HCT116 (cell line): Measurements from ENCODE around the gene APOA5. TPM values are rescaled to one million over a fixed set of nuclear protein-coding genes. Genes with fewer than 3 reads are reported as not detected.

Experiments
- ATAC-seq: fragments of 200-7000 bp; cut with Tn5 transposase; 2 replicates; pipeline ENCODE4 v1.9.1; 2020; ENCODE audit warnings: mild to moderate bottlenecking, moderate library complexity
- BruUV-seq: library from RNA; stranded (reverse); fragments of 400-500 nt; replicated peaks from 2 replicates; lab custom pipeline; 2021; lab: Mats Ljungman, UMichigan
- CTCF ChIA-PET: fragments of 300-600 bp; sonication (Branson Sonifier 250); formaldehyde crosslinking; loops from one replicate; lab custom pipeline; 2021; ENCODE audit warnings: antibody characterized with exemption; lab: Charles Lee
- POLR2A ChIA-PET: fragments of 300-600, 350-600 bp; sonication (Branson Sonifier 250); formaldehyde crosslinking; loops from one replicate; lab custom pipeline; 2021; ENCODE audit warnings: antibody characterized with exemption; lab: Charles Lee
- RAD21 ChIA-PET, 2 experiments: fragments of 300-600 bp; sonication (Branson Sonifier 250); formaldehyde crosslinking; loops; one replicate each; lab custom pipeline; 2023; ENCODE audit warnings: low total read pairs in 2 of 2; ENCODE audit not compliant: uncharacterized antibody in 2 of 2, unreplicated experiment in 2 of 2, low non-redundant PET in 1 of 2; lab: Charles Lee
- DNase-seq: peaks from one replicate; pipeline ENCODE4 v3.0.0-alpha.2; 2010; ENCODE audit warnings: low read depth, low spot score
- H2AFZ ChIP-seq: fragments of 200-600 bp; shearing (Covaris generic), sonication (generic); 2 replicates; pipeline ENCODE4 v1.6.1; 2017; ENCODE audit warnings: low read depth, mixed run types, mixed read lengths, antibody characterized with exemption, low read length; ENCODE audit not compliant: poor library complexity, severe bottlenecking
- H3K27ac ChIP-seq: 2 replicates; pipeline ENCODE4 v1.5.1; 2012; ENCODE audit warnings: low read depth, low read length
- H3K27me3 ChIP-seq: fragments of 200-600 bp; sonication (generic); 2 replicates; pipeline ENCODE4 v1.6.1; 2016; ENCODE audit warnings: mixed run types, low read length, mixed read lengths; ENCODE audit not compliant: insufficient read depth
- H3K36me3 ChIP-seq, 2 experiments: fragments of 200-500 bp in 1 of 2; fragments of 200-600 bp in 1 of 2; sonication (Bioruptor generic) in 1 of 2; sonication (generic) in 1 of 2; 2 replicates each; pipeline versions ENCODE4 v1.5.1 to v1.6.1; 2014 to 2016; ENCODE audit warnings: low read length in 2 of 2, inconsistent platforms in 1 of 2, mixed read lengths in 1 of 2, mixed run types in 1 of 2; ENCODE audit not compliant: insufficient read depth in 2 of 2, control insufficient read depth in 1 of 2
- H3K4me1 ChIP-seq, 2 experiments: fragments of 200-600 bp in 1 of 2; sonication (generic) in 1 of 2; 2 replicates each; pipeline versions ENCODE4 v1.5.1 to v1.6.1; 2012 to 2017; ENCODE audit warnings: low read length in 2 of 2, inconsistent platforms in 1 of 2, mild to moderate bottlenecking in 1 of 2, mixed read lengths in 1 of 2, mixed run types in 1 of 2, moderate library complexity in 1 of 2; ENCODE audit not compliant: insufficient read depth in 2 of 2, control insufficient read depth in 1 of 2
- H3K4me2 ChIP-seq: fragments of 200-600 bp; sonication (generic); 2 replicates; pipeline ENCODE4 v1.6.1; 2017; ENCODE audit warnings: mixed run types, low read length, mixed read lengths
- H3K4me3 ChIP-seq, 2 experiments: fragments of 200-600 bp in 1 of 2; sonication (generic) in 1 of 2; replicated peaks in 1 of 2; 2 replicates each; pipeline ENCODE4 v1.5.1; 2011 to 2016; ENCODE audit warnings: low read length in 2 of 2, control low read depth in 1 of 2, low read depth in 1 of 2, mild to moderate bottlenecking in 1 of 2, mixed read lengths in 1 of 2, mixed run types in 1 of 2
- H3K79me2 ChIP-seq: fragments of 200-600 bp; sonication (generic); 2 replicates; pipeline ENCODE4 v1.6.1; 2017; ENCODE audit warnings: mild to moderate bottlenecking, mixed run types, low read length, moderate library complexity, mixed read lengths; ENCODE audit not compliant: insufficient read depth
- H3K9ac ChIP-seq: fragments of 200-600 bp; sonication (generic); 2 replicates; pipeline ENCODE4 v1.6.1; 2016; ENCODE audit warnings: low read length, mixed read lengths
- H3K9me2 ChIP-seq: fragments of 200-600 bp; sonication (generic), shearing (Covaris generic); 2 replicates; pipeline ENCODE4 v1.6.1; 2017; ENCODE audit warnings: mixed run types, mild to moderate bottlenecking, moderate library complexity; ENCODE audit not compliant: insufficient read depth
- H3K9me3 ChIP-seq, 2 experiments: fragments of 200-500 bp in 1 of 2; fragments of 200-600 bp in 1 of 2; sonication (Bioruptor generic) in 1 of 2; sonication (generic) in 1 of 2; 2 replicates each; pipeline ENCODE4 v1.6.1; 2014 to 2017; ENCODE audit warnings: low read length in 2 of 2, mixed read lengths in 2 of 2, inconsistent platforms in 1 of 2, low read depth in 1 of 2, mild to moderate bottlenecking in 1 of 2, mixed run types in 1 of 2, moderate library complexity in 1 of 2; ENCODE audit not compliant: control insufficient read depth in 1 of 2, insufficient read depth in 1 of 2
- H4K20me1 ChIP-seq: fragments of 200-600 bp; sonication (generic), shearing (Covaris generic); 2 replicates; pipeline ENCODE4 v1.6.1; 2017; ENCODE audit warnings: mixed run types, mild to moderate bottlenecking, moderate library complexity; ENCODE audit not compliant: insufficient read depth
- CEBPB ChIP-seq: IDR thresholded peaks from 2 replicates; pipeline ENCODE4 v1.6.1; 2012; ENCODE audit warnings: low read depth
- CTCF ChIP-seq, 3 experiments: fragments of 200-600 bp in 1 of 3; sonication (generic) in 1 of 3; IDR thresholded peaks in 2 of 3; conservative IDR thresholded peaks in 1 of 3; 2 replicates each; pipeline ENCODE4 v1.5.1; 2012 to 2017; ENCODE audit warnings: low read depth in 2 of 3, low read length in 2 of 3, antibody characterized with exemption in 1 of 3, borderline replicate concordance in 1 of 3, control low read depth in 1 of 3, mild to moderate bottlenecking in 1 of 3, mixed read lengths in 1 of 3, mixed run types in 1 of 3, moderate library complexity in 1 of 3; ENCODE audit not compliant: insufficient read depth in 1 of 3
- EGR1 ChIP-seq: IDR thresholded peaks from 2 replicates; pipeline ENCODE4 v1.6.1; 2012; ENCODE audit warnings: low read depth
- EZH2 ChIP-seq: fragments of 200-600 bp; sonication (generic); IDR thresholded peaks from 2 replicates; pipeline ENCODE4 v1.6.1; 2017; ENCODE audit warnings: antibody characterized with exemption, mixed run types
- EZH2phosphoT487 ChIP-seq: fragments of 200-600 bp; IDR thresholded peaks from 2 replicates; pipeline ENCODE4 v1.6.1; 2018; ENCODE audit warnings: antibody characterized with exemption, borderline replicate concordance
- JUND ChIP-seq: IDR thresholded peaks from 2 replicates; pipeline ENCODE4 v1.6.1; 2012
- POLR2A ChIP-seq: IDR thresholded peaks from 2 replicates; pipeline ENCODE4 v1.7.0; 2011; ENCODE audit warnings: borderline replicate concordance; ENCODE audit not compliant: insufficient read depth, insufficient read length; ENCODE audit errors: extremely low read depth
- POLR2AphosphoS5 ChIP-seq: IDR thresholded peaks from 2 replicates; pipeline ENCODE4 v1.6.1; 2011; ENCODE audit warnings: mild to moderate bottlenecking, low read depth, low read length, moderate library complexity
- SIN3A ChIP-seq: IDR thresholded peaks from 2 replicates; pipeline ENCODE4 v1.6.1; 2012; ENCODE audit warnings: low read depth
- SP1 ChIP-seq: IDR thresholded peaks from 2 replicates; pipeline ENCODE4 v1.6.1; 2012; ENCODE audit warnings: low read depth
- SRF ChIP-seq: IDR thresholded peaks from 2 replicates; pipeline ENCODE4 v1.6.1; 2012; ENCODE audit warnings: low read depth
- YY1 ChIP-seq: IDR thresholded peaks from 2 replicates; pipeline ENCODE4 v1.6.1; 2011; ENCODE audit warnings: low read length, low read depth, moderate library complexity, mild to moderate bottlenecking; ENCODE audit not compliant: insufficient replicate concordance; ENCODE audit errors: extremely low read depth
- ZBTB33 ChIP-seq: IDR thresholded peaks from 2 replicates; pipeline ENCODE4 v1.6.1; 2011; ENCODE audit warnings: mild to moderate bottlenecking, low read length, moderate library complexity; ENCODE audit not compliant: insufficient replicate concordance; ENCODE audit errors: extremely low read depth
- ZFX ChIP-seq: fragments of 450-650 bp; IDR thresholded peaks from 2 replicates; pipeline ENCODE4 v1.6.1; 2017
- ZNF274 ChIP-seq: fragments of 200-500 bp; sonication (Bioruptor generic); IDR thresholded peaks from 2 replicates; pipeline ENCODE4 v1.6.1; 2014; ENCODE audit warnings: mild to moderate bottlenecking, low read depth, low read length, inconsistent platforms
- intact Hi-C: fragments of 100-400 bp; cut with micrococcal nuclease; formaldehyde crosslinking; loops from 2 replicates; pipeline ENCODE4 v1.10.0; 2022
- total RNA-seq: library from RNA; stranded (reverse); gene quantifications from one replicate; pipeline ENCODE4 v1.2.1, GENCODE V29; 2021; ENCODE audit not compliant: unreplicated experiment
- TF ChIP-seq, protein P1 (sequence below): IDR thresholded peaks from 2 replicates; pipeline ENCODE4 v1.6.1; 2012
- TF ChIP-seq, protein P2 (sequence below): IDR thresholded peaks from 2 replicates; pipeline ENCODE4 v1.6.1; 2012

Gene APOA5
- total RNA-seq, 1 experiment from 2014 or later = 0.12 TPM

DNA sequence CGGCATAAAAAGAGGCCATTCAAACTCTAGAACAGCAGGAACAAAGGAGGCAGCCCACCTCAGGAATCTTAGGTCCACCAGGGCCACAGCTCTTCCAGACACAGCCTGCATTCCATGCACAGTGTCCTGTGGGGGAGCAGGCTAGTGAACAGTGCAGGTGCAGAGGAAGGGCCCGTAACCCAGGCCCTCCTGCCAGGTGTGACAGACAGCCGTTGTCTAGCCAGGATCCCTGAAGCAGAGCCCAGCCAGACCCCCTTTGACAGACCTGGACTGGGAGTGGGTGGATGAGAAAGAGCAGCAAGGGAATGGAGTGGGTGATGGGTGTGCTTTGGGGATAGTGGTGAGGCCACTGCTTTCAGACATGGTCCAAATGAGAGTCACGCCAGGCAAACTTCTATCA is 2.7 kb downstream of the APOA5 start (continued):
- TF ChIP-seq CTCF (IDR thresholded peaks at IDR 0.05 in 2 of 3, conservative IDR thresholded peaks at IDR 0.05 in 1 of 3; ENCODE audit: borderline replicate concordance in 1 of 3, insufficient read depth in 1 of 3, low read depth in 2 of 3, low read length in 2 of 3) (no peak), YY1 (no peak), SIN3A (no peak)

- TF ChIP-seq, protein P1, sequence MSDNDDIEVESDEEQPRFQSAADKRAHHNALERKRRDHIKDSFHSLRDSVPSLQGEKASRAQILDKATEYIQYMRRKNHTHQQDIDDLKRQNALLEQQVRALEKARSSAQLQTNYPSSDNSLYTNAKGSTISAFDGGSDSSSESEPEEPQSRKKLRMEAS = no peak
- TF ChIP-seq, protein P2, sequence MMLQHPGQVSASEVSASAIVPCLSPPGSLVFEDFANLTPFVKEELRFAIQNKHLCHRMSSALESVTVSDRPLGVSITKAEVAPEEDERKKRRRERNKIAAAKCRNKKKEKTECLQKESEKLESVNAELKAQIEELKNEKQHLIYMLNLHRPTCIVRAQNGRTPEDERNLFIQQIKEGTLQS = no peak
- TF ChIP-seq POLR2A (no peak), ZFX (no peak), ZNF274 (no peak), SP1 (no peak), CEBPB (no peak), ZBTB33 (no peak), JUND (no peak), POLR2AphosphoS5 (no peak), SRF (no peak), CTCF (IDR thresholded peaks at IDR 0.05 in 2 of 3, conservative IDR thresholded peaks at IDR 0.05 in 1 of 3; ENCODE audit: borderline replicate concordance in 1 of 3, insufficient read depth in 1 of 3, low read depth in 2 of 3, low read length in 2 of 3) (no peak), YY1 (no peak), EZH2phosphoT487 (no peak), EGR1 (no peak), EZH2 (no peak)
- Histone ChIP-seq H3K79me2 (peaks cover 19% of the 10 kb centered on the region), H3K36me3 (peaks cover 24 to 27% of the 10 kb centered on the region in 2 experiments; a peak in 3 of 4 replicates), H3K4me2 (peak overlapping the region; percentile 94), H3K27ac (peak overlapping the region; percentile 43; the same call in 1 of the 2 replicates), H3K4me3 (peak overlapping the region; percentile 93 to 94), H4K20me1 (no peaks in the 10 kb centered on the region), H3K9ac (peak overlapping the region; percentile 94), H3K27me3 (no peaks in the 10 kb centered on the region), H3K9me2 (no peaks in the 10 kb centered on the region), H3K9me3 (no peaks in the 10 kb centered on the region), H3K4me1 (peaks cover 12 to 35% of the 10 kb centered on the region in 2 experiments), H2AFZ (no peak overlapping the region)
- intact Hi-C loops = no loop called here
- no peak for DNase-seq
- ATAC-seq = no peak
- POLR2A ChIA-PET = interaction anchor here (1.3 kb wide), 1 partner anchor 19 kb away, joined by 3 read pairs; no protein-coding TSS in a partner anchor
- CTCF ChIA-PET = interaction anchor here (0.8 to 1.8 kb wide), 5 partner anchors 9 to 317 kb away, joined by 3 to 9 read pairs (median 4); no protein-coding TSS in a partner anchor
- RAD21 ChIA-PET = no interaction called here
- BruUV-seq = no TSS peak
These were observed 3.1 kb downstream of the APOA5 start for GRCh38 chr11:116788534-116788933.
